ENCODE results near the gene SEPTIN12.
A peak's percentile ranks its signal among the peaks of the same experiment; 100 is the strongest.
"Not testable (repeated sequence)": the region's sequence is repeated elsewhere in the genome, so short reads cannot be mapped to it uniquely, and the experiment has no call there.

Gene SEPTIN12

DNA sequence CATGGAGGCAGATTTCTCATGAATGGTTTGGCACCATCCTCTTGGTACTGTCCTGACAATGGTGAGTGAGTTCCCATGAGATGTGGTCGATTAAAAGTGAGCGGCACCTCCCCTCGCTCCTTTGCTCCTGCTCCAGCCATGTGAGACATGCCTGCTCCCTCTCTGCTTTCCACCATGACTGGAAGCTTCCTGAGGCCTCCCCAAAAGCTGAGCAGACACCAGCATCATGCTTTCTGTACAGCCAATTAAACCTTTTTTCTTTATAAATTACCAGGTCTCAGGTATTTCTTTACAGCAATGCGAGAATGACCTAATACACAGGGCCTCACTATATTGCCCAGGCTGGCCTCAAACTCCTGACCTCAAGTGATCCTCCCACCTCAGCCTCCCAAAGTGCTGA, 33.3 kb downstream of the SEPTIN12 start:
- no peak for DNase-seq (ENCODE audit: low read depth, low spot score)

DNA sequence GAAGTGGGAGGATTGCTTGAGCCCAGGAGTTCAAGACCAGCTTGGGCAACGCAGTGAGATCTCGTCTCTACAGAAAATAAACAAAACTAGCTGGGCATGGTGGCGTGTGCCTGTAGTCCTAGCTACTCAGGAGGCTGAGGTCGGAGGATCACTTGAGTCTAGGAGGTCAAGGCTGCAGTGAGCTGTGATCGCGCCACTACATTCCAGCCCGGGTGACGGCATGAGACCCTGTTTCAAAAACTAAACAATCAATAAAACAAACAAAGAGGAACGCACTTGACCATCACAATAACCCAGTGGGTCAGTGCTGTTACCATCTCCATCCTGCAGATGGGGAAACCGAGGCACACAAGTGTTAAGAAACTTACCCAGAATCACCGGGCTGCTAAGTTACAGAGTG, 34.9 kb downstream of the SEPTIN12 start:
- no peak for DNase-seq (ENCODE audit: low read depth, low spot score)

DNA sequence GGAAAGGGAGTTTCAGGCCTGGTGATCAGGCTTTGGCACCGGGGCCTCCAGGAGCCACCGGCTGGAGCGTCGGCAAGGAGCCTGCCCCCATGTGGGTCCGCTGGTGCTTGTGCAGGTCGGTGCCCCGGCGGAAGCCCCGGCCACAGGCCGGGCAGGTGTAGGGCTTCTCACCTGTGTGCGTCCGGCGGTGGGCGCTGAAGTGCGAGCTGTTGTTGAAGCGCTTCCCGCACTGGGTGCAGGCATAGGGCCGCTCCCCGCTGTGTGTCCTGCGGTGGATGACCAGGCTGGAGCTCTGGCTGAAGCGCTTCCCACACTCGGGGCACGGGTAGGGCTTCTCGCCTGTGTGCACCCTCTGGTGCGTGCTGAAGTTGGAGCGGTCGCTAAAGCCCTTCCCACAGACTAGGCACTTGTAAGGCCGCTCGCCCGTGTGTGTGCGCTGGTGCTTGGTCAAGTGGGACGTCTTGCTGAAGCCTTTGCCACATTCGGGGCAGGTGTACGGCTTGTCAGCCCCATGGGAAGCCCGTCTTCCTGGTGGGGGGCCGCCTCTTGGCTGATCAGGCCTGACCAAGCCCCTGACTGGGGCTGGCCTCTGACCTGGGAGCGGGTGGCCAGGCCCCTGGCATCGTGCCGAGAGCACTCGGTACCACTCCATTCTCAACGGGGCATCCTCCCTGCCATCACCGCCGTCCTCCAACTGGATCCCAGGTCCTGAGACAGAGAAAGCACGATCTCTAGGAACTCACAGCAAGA, 35.6 kb downstream of the SEPTIN12 start:
- DNase-seq (ENCODE audit: low read depth, low spot score) = no peak

DNA sequence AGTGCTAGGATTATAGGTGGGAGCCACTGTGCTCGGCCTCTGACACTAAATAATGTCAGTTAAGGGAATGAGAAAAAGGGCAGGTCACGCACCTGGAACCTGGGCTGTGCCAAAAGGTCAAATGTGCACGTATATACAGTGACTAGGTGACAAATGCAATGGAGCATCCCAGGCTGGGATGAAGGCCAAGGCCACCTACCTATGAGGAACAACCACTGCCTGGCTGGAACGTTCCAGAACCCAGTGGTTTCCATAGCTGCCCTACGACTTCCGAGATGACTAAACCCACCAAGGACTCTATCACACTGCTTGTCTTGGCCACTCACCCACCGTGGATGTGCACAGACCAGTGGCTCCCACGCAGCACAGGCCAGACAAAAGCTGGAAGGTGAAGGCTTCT, 37.2 kb downstream of the SEPTIN12 start:
- DNase-seq (ENCODE audit: low read depth, low spot score) = no peak

DNA sequence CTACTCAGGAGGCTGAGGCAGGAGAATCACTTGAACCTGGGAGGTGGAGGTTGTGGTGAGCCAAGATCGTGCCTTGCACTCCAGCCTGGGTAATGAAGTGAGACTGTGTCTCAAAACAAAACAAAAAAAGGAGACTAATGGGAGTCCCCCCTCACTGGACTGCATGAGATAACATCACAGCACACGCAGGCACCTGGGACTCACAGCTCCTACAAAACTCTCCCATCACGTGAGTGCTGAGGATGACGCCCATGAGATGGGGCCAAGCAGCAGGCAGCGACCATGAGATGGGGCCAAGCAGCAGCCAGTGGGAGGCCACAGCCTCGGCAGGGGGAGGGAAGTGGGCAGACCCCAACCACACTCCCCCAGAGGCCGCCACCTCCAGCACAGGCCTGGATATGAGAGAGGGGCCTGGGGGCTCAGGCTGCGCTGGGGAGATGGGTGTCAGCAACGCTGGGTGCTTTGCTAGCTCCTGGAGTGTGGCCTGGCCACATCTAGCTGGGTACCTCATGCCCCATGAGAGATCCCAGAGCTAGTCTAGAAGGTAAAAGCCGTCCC, 38.4 kb downstream of the SEPTIN12 start:
- no peak for DNase-seq (ENCODE audit: low read depth, low spot score)

DNA sequence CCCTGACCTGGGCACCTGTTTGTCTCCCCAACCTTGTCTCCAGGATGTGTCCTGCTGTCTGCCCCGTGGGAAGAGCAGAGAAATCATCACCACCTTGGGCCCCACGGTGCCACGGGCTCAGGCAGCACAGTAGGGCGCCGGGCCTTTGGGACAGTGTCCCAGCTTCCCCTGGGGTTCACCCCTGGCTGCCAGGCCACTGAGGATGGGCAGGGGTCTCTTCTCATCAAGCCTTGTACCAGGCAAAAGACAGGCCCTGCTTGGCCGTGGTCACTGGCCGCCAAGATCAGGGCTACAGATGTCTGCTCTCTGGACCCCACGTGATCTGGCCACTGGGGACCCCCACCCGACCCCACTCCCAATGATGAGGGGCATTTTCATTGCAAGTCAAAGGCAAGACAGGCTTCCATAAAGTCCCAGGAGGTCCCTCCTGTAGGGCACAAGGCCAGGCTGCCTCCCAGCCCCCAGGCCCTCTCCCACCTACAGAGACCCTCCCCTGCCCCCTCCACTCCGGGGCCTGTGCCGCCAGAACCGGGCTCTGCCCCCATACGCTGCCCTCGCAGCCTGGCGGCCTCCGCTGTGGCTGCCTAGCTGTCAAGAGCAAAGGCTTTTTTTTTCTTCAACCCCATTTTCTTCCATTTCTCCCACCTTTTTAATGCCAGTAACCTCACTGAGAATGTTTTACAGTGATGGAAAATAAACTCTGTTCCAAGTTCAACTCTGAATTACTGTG, 39.3 kb downstream of the SEPTIN12 start:
- DNase-seq (ENCODE audit: low read depth, low spot score) = no peak

DNA sequence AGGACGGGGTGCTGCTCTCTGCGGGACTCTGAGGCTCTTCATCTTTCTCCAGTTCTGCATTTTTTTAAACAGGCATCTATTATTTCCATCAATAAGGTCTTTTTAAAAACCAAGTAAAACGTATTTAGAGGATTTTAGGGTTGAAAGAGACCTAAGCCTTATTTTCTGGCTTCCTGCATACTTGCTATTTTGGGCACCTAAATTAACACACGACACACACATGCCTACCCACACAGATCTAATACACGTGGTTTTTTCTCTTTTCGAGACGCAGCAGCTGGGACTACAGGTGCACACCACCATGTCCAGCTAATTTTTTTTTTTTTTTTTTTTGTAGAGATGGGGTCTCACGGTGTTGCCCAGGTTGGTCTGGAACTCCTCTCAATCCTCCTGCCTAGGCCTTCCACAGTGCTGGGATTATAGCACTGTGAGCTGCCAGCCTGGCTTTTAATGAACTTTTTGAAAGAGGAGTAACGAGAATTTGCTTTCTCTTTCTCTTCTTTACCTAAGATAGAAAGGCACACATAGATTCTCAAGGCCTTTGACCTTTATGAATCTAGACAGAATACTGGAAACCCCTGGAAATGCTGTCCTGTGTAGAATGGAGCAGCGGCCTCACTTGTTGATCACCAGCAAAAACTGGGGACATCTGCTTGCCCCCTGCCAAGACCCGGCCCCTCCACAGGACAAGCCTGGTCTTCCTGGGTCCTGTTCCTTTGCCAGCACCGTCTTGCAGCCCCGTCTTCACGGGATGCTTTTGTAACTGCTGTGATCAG, 40.1 kb downstream of the SEPTIN12 start:
- no peak for DNase-seq (ENCODE audit: low read depth, low spot score)

DNA sequence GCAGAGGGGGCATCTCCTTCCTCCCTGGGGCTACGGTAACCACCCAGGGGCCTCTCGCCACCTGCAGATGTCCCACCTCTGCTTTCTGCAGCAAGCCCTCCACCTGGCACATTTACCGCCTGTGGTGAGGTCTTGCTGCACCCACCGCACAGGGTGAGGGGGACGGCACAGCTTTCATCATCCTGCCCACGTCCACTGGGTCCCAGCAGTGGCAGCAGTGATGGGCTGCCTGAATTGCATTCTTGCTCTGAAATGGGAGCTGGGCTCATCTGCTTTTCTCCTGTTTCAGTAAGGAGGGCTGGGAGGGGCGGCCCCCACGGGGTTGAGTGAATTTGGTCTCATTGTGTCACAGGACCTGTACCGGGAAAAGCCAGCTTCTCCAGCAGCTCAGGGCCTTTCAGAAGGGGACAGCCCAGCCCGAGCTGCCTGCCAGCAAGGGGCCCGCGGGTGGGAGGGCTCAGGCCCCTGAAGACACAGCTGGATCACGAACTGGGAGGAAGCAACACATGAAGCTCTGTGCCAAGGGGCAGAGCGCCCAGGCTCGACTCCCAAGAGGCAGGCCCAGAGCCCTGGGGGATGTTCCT, 41.1 kb downstream of the SEPTIN12 start:
- DNase-seq (ENCODE audit: low read depth, low spot score) = no peak

DNA sequence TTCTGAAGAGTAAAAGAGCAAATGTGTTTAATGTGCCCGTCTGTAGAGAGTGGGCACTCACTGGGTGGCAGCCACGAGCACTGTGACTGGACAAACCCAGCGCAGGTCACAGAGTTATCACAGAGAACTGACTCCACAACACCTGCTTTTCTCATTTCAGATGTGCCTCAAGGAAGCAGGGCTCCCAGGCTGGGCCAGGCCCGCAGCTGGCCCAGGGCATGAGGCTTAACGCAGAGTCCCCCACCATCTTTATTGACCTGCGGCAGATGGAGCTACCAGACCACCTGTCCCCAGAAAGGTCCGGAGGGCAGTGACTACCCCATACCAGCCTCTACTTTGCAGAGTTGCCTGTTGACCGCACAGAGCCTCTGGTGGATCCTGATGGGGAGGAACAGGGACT, 41.9 kb downstream of the SEPTIN12 start:
- no peak for DNase-seq (ENCODE audit: low read depth, low spot score)

DNA sequence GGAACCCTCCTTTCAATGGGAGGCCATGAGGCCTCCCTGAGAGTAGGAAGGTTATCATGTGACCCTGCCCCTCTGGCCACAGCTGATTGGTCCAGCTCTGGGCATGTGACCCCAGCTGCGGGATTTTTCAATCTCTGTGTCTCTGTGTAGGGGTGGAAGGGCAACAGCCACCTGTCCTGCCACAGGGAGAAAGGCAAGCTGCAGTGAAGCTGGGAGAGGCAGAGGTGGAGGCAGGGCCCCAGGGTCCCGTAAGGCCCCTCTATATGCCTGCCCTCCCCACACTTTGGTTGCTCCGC, 42.9 kb downstream of the SEPTIN12 start:
- no peak for DNase-seq (ENCODE audit: low read depth, low spot score)

DNA sequence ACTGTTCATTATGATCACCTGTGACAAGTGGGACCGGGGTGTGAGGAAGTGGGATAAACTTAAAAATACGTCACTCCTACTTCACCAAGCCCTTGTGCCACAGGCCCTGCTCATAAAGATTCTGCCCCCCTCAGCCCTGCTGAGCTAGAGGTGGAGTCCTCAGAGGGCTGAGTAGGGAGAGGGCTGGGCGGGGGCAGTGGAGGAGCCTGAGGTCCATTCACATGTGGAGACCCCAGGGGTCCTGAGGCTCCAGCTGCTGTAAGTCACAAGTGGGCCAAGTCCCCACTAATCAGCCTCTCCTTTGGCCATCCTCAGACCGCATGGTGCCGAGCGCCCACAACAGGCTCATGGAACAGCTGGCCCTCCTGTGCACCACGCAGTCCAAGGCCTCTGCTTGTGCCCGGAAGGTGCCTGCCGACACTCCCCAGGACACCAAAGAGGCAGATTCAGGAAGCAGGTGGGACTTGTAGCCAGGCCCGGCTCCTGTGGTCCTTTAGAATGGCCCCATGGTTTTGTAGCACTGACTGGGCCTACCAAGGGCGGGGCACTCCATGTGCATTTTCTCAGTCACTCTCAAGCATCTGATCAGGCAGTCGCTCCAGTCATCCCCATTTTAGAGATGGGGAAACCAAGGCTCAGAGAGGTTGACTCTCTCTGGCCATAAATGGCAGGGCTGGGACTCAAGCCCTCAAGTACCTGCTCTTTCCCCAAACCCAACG, 43.4 kb downstream of the SEPTIN12 start:
- DNase-seq (ENCODE audit: low read depth, low spot score) = no peak

DNA sequence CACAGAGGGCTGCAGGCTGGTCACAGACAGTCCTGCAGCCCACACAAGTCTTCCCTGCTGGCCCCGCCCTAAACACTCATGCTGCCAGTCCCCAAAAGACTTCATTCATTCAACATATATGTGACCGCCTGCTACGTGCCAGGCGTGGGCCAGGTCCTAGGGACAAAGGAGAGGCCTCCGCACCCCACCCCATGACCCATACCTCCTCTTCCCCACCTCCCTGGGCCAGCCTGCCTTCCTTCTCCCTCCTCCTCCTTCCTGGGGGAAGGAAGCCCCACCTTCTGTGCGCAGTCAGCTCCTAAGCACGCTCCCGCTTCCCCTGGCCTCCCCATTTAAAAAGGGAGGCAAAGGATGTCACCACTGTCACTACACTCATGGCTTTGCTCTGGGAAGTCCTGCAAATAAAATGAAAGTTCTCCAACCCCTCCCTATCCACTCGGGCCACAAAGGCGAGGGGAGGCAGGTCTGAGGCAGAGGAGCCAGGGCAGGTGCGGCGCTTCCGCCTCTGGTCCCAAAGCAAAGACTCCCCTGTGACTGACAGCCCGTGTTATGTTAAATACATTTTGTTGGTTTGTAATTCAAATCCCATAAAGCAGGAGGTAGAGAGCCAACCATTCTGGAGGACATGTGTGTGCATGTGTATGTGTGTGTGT, 44.8 kb downstream of the SEPTIN12 start:
- DNase-seq (ENCODE audit: low read depth, low spot score) = no peak

DNA sequence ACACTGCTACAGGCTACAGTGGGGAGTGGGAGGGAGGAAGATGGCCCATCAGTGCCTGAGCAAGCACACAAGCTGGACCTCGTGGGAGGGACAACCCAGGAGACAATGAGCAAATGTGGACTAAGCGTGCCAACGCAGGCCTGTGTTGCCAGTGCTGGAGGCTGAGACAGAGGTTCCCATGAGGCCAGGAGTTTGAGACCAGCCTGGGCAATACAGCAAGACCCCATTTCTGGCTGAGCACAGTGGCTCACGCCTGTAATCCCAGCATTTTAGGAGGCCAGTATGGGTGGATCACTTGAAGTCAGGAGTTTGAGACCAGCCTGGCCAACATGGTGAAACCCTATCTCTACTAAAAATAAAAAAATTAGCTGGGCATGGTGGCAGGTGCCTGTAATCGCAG, 49.8 kb downstream of the SEPTIN12 start:
- DNase-seq (ENCODE audit: low read depth, low spot score) = not testable (repeated sequence)

DNA sequence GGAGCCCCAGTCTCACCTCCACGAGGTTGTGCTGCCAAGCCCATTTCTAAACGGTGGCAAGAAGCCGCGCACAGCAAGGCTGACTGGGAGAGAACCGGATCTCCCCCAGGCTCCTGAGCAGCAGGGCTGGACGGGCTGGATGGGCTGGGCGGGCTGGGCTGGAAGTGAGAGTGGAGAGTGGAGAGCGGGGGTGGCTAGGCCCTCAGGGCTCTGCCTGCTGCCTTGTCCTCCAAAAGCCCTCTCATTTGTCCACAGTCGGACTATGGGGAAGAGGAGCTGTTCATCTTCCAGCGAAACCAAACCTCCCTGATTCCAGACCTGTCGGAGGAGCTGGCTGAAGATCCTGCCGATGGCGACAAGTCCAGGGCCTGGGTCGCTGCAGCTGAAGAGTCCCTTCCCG, 50.6 kb downstream of the SEPTIN12 start:
- DNase-seq (ENCODE audit: low read depth, low spot score) = no peak

DNA sequence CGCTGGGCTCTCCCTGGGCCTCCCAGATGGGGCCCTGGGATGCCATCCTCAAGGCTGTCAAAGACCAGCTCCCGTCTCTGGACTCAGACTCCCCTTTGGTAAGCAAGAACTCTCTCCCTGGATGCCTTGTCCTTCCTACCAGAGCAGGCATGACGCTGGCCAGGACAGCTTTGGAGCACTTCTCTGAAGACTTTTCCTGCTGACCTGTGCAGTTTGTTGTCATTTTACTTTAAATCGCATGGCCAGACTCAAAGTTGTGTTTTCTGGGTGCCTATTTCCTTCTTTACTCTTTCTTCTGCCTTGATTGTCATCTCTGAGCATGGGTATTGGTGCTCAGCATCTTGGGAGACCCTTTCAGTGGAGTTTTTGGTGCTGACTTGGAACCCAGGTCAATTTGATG, 51.6 kb downstream of the SEPTIN12 start:
- no peak for DNase-seq (ENCODE audit: low read depth, low spot score)

DNA sequence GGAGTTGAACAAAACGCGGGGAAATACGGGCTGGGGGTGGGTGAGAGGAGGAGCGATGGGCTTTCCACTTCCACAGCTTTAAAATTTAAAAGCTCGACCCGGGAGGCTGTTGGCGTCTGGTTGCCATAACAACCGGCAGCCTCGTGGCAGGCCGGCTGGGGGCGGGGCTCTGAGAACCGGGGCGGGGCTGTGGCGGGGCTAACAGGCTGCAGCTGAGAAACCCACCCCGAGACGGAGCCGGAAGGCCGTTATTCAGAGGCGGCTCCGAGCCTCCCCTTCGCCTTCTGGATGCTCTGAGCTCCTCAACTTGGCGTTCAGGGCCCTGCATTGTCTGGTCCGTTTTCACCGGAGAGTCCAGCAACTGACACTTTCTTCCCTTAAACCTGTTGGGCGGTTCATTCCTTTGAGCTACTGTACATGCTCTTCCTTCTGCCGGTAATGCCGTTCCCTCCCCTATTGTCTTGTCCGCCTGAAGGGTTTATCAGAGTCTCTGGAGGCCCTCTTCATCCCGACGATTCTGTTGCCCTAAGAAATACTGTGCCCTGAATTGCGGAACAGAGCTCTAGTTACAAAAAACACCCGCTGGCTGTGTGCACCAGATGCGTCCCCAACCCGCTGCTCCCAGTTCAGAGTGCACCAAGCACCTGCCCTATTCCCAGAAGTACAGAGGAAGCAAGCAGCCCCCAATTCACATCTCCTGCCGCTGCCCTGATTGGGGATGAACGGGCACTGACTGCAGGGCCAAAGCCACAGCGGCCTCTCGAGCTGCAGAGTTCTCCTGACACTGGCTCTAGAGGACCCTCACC, 53.2 kb downstream of the SEPTIN12 start:
- DNase-seq (ENCODE audit: low read depth, low spot score) = peak; percentile 82

DNA sequence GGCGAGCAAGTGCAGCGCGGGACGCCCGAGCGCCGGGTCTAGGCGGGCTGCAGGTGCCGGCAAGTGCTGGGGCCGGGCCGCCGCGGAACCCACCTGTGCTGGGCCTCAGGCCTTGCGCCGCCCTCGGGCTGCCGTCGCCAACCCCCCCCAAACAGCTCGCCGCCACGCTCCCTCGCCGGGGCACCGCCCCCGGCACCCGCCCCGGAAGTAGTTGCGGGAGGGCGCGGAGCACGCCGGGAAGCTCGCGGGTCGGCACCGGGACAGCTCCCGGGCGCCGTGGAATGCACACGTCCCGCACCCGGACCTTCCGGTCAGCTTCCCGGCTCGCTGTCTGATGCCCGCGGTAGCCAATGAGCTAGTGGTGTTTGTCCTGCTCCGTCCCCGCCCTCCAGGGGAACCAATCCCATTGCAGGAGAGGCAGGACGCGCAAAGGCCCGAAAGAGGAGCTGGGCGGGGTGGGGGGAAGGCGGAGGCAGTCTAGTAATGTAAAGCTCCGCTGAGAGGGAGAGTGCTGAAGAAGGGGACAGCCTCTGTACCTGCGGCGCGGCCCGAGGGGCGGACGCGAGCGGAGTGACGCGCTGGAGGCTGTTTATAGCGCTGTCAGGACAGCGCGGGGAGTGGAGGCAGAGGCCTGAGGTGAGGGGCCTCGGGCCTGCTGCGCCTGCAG, 53.9 kb downstream of the SEPTIN12 start, which contains the start of the genes ANKS3 and DNAAF8:
ANKS3 (minus strand) TSS at position 209 of the 667 bp plus-strand sequence. CDS start 4,122 bp downstream, outside the sequence.
DNAAF8 (plus strand) TSS at position 475 of the 667 bp plus-strand sequence. CDS start 1,978 bp downstream, outside the sequence.
- peak; percentile 70 for DNase-seq (ENCODE audit: low read depth, low spot score)

DNA sequence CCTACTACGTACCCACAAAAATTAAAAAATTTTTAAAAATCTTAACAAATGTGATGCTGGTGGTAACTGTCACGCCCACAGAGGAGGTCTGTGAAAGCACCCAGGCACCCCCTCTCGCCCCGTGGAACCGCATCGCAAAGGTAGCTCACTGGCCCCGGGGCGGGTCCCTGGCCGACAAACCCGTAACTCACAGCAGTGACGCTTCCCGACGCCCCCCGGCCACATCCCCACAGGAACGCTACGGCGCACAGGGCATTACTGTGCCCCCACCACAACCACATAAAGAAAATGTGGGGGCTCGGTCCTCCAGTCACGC, 54.4 kb downstream of the SEPTIN12 start:
- DNase-seq (ENCODE audit: low read depth, low spot score) = no peak

DNA sequence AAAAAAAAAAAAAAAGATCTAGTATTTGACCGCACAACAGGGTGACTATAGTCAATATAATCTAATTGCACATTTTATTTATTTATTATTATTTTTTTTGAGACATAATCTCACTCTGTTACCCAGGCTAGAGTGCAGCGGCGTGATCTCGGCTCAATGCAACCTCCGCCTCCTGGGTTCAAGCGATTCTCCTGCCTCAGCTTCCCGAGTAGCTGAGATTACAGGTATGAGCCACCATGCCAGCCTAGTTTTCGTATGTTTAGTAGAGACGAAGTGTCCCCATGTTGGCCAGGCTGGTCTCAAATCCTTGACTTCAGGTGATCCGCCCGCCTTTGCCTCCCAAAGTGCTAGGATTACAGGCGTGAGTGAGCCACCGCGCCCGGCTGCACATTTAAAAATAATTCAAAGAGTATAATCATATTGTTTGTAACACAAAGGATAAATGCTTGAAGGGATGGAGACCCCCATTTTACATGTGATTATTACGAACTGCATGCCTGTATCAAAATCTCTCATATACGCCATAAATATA, 54.9 kb downstream of the SEPTIN12 start:
- no peak for DNase-seq (ENCODE audit: low read depth, low spot score)
